Mucosa of stomach (tissue), 1 donor: ENCODE data around the gene ADAMTS8.

Experiments
- H3K27me3 ChIP-seq: one replicate; pipeline ENCODE4 v1.7.0; 2013; ENCODE audit warnings: mild to moderate bottlenecking, low read length; ENCODE audit not compliant: control insufficient read depth, insufficient read depth
- H3K36me3 ChIP-seq: one replicate; pipeline ENCODE4 v1.7.0; 2013; ENCODE audit warnings: low read length; ENCODE audit not compliant: control insufficient read depth, insufficient read depth
- H3K4me1 ChIP-seq: one replicate; pipeline ENCODE4 v1.7.0; 2013; ENCODE audit warnings: mild to moderate bottlenecking, low read length; ENCODE audit not compliant: control insufficient read depth, insufficient read depth
- H3K4me3 ChIP-seq: one replicate; pipeline ENCODE4 v1.7.0; 2013; ENCODE audit warnings: low read length
- H3K9ac ChIP-seq: one replicate; pipeline ENCODE4 v1.7.0; 2013; ENCODE audit warnings: mild to moderate bottlenecking, low read length, moderate library complexity
- H3K9me3 ChIP-seq: one replicate; pipeline ENCODE4 v1.7.0; 2013; ENCODE audit warnings: mild to moderate bottlenecking, low read length, moderate library complexity; ENCODE audit not compliant: control insufficient read depth
- donor health status: Pancreatic carcinoma.

The ADAMTS8 gene

DNA sequence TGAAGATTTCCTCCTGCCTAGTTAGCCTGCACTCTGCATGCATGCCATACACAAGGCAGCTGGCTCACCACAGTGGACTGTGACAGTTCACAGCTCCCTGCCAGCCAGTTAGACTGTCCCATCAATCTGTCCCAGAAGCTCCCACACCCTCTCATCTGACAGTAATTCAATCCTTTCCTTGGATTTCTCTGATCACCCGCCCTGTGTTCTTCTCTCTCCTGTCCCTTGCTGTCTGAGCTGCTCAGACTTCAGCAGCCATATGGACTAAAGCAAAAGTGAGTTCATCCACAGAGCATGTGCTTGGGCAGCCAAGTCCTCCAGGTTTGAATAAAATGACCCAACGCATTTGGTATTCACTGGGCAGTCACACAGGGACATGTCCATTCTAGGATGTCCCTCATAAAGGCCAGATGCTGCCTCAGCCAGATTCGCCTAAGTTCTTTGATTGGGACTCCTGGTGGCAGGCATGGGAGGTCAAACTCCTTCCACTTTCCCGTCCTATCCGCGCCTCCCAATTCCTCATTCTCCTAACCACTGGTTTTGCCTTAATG, 59.2 kb downstream of the ADAMTS8 start:
- Histone ChIP-seq H3K9ac (no peak overlapping the region), H3K36me3 (no peaks in the 10 kb centered on the region), H3K27me3 (no peaks in the 10 kb centered on the region), H3K9me3 (no peaks in the 10 kb centered on the region), H3K4me1 (no peaks in the 10 kb centered on the region), H3K4me3 (no peak overlapping the region)

DNA sequence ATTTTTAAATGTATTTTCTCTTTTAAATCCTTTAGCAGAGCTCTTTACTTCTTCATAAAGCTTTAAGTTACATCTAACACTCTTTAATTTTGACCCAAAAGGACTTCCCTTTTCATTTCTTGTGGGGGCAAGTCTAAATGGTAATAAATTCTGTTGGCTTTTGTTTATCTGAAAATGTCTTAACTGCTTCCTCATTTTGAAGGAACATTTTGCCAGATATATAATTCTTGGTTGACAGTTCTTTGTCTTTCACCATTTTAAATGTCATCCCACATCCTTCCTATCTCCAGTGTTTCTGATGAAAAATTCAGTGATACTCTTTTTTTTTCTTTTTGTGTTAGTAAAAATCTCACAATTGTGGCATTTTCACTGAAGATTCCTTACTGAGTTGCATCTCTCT, 69.0 kb downstream of the ADAMTS8 start:
- H3K9me3 ChIP-seq: no peaks in the 10 kb centered on the region
- no peaks in the 10 kb centered on the region for H3K4me1 ChIP-seq
- H3K27me3 ChIP-seq: no peaks in the 10 kb centered on the region
- no peak overlapping the region for H3K9ac ChIP-seq
- H3K4me3 ChIP-seq: no peak overlapping the region
- H3K36me3 ChIP-seq: no peaks in the 10 kb centered on the region

DNA sequence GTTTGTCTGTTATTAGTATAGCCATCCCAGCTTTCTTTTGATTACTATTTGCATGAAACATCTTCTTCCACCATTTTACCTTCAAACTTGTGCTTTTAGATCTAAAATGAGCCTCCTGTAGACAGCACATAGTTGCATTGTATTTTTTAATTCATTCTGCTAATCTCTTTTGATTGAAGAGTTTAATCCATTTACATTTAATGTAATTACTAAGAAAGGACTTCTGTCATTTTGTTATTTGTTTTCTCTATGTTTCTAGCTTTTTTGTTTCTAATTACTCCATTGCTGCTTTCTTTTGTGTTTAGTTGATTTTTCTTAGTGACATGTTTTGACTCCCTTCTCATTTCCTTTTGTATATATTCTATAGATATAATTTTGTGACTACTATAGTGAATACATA, 70.0 kb downstream of the ADAMTS8 start:
- no peaks in the 10 kb centered on the region for H3K9me3 ChIP-seq
- H3K36me3 ChIP-seq: no peaks in the 10 kb centered on the region
- H3K27me3 ChIP-seq: no peaks in the 10 kb centered on the region
- H3K4me3 ChIP-seq: no peak overlapping the region
- no peak overlapping the region for H3K9ac ChIP-seq
- H3K4me1 ChIP-seq: no peaks in the 10 kb centered on the region
